Liver (tissue), 5 donors: ENCODE measurements around the gene STING1. TPM values are rescaled to one million over a fixed set of nuclear protein-coding genes. Genes with fewer than 3 reads are reported as not detected.

Experiments used
- polyA plus RNA-seq, 2 donors: library from polyadenylated mRNA; stranded (reverse) in 1 of 2; unstranded in 1 of 2; fragments of 200-250 nt in 1 of 2; fragments of >200 nt in 1 of 2; fragmentation: Nextera tagmentation in 1 of 2; extraction: Ambion mirVana in 1 of 2; gene quantifications; one replicate each; pipeline versions ENCODE4 v1.2.1 to v1.2.3, GENCODE V29; 2013 to 2015
- small RNA-seq: library from RNA; depleted of rRNA; stranded (forward); fragments of <200 nt; gene quantifications from one replicate; pipeline ENCODE3, GENCODE V24; 2014
- total RNA-seq, 2 donors: library from RNA; depleted of rRNA; stranded (reverse); fragments of >200 nt; gene quantifications; one replicate each; pipeline ENCODE4 v1.2.3, GENCODE V29; 2014
- donor health status: healthy.
- donor health status: healthy.
- donor health status: healthy.

Gene STING1
- total and polyA plus RNA-seq, 4 donors, result 6.3 to 13.6 (median 10.3) TPM

Small RNA genes within 50 kb of the gene (small RNA-seq; reads per million reads assigned to genes)
- 0.11 reads per million for gene RNU5B-4P

Other genes starting within 250 kb of the STING1 start
- gene MATR3, start 189.0 kb downstream of the STING1 start, total RNA-seq, result 100 to 1,000 TPM in 1 of 2 donors, 10 to 100 TPM in 1; 92.5 to 111 TPM
- 10 to 100 TPM; 38.4 to 46.9 TPM for gene MATR3, start 189.0 kb downstream of the STING1 start, polyA plus RNA-seq
- gene PAIP2, start 140.9 kb downstream of the STING1 start, total RNA-seq, result 10 to 100 TPM; 41.5 to 42.2 TPM
- 10 to 100 TPM; 47.9 to 63.2 TPM for gene PAIP2, start 140.9 kb downstream of the STING1 start, polyA plus RNA-seq
- 10 to 100 TPM in 1 of 2 donors, 1 to 10 TPM in 1; 10.0 to 17.5 TPM for gene SLC23A1, start 99.5 kb downstream of the STING1 start, total RNA-seq
- gene SLC23A1, start 99.5 kb downstream of the STING1 start, polyA plus RNA-seq, result 10 to 100 TPM; 17.3 to 18.0 TPM
- gene MZB1, start 92.8 kb downstream of the STING1 start, total RNA-seq, result 1 to 10 TPM; 1.8 TPM
- 10 to 100 TPM in 1 of 2 donors, 1 to 10 TPM in 1; 1.8 to 23.7 TPM for gene MZB1, start 92.8 kb downstream of the STING1 start, polyA plus RNA-seq
- gene PROB1, start 87.7 kb downstream of the STING1 start, total RNA-seq, result under 1 TPM; 0.28 to 0.67 TPM
- under 1 TPM; 0.04 to 0.39 TPM for gene PROB1, start 87.7 kb downstream of the STING1 start, polyA plus RNA-seq
- gene SPATA24, start 78.7 kb downstream of the STING1 start, total RNA-seq, result 1 to 10 TPM; 1.8 to 2.4 TPM
- gene SPATA24, start 78.7 kb downstream of the STING1 start, polyA plus RNA-seq, result 1 to 10 TPM; 2.7 TPM
- gene DNAJC18, start 43.2 kb downstream of the STING1 start, total RNA-seq, result 1 to 10 TPM in 1 of 2 donors, under 1 TPM in 1; 0.92 to 1.8 TPM
- under 1 TPM; 0.66 to 0.74 TPM for gene DNAJC18, start 43.2 kb downstream of the STING1 start, polyA plus RNA-seq
- 1 to 10 TPM; 3.4 to 3.6 TPM for gene ECSCR, start 20.0 kb downstream of the STING1 start, total RNA-seq
- gene ECSCR, start 20.0 kb downstream of the STING1 start, polyA plus RNA-seq, result 1 to 10 TPM; 3.2 to 4.9 TPM
- gene SMIM33, start 11.8 kb downstream of the STING1 start, total RNA-seq, result under 1 TPM in 1 of 2 donors, not detected in 1; 0.05 TPM
- not detected for gene SMIM33, start 11.8 kb downstream of the STING1 start, polyA plus RNA-seq
- 10 to 100 TPM; 17.0 to 53.6 TPM for gene UBE2D2, start 78.6 kb upstream of the STING1 start, total RNA-seq
- gene UBE2D2, start 78.6 kb upstream of the STING1 start, polyA plus RNA-seq, result 10 to 100 TPM; 38.5 to 44.2 TPM
- gene CXXC5, start 165.6 kb upstream of the STING1 start, total RNA-seq, result 10 to 100 TPM; 59.1 to 78.6 TPM
- gene CXXC5, start 165.6 kb upstream of the STING1 start, polyA plus RNA-seq, result 10 to 100 TPM; 40.6 to 70.0 TPM